CD14-positive monocyte (primary cell): Measurements from ENCODE around the gene APP. TPM values are rescaled to one million over a fixed set of nuclear protein-coding genes. Genes with fewer than 3 reads are reported as not detected.

Experiments
- DNase-seq, 3 donors: peaks; one replicate each; pipeline ENCODE4 v3.0.0-alpha.2; 2011 to 2022
- H2AFZ ChIP-seq: 2 replicates; pipeline ENCODE4 v1.6.0; 2012; ENCODE audit warnings: mild to moderate bottlenecking, low read depth, low read length, inconsistent platforms; ENCODE audit not compliant: insufficient read depth, poor library complexity, severe bottlenecking
- H3K27ac ChIP-seq, 2 donors: 1 replicate in 1 of 2; 2 replicates in 1 of 2; pipeline ENCODE4 v1.5.1; 2012 to 2013; ENCODE audit warnings: low read length in 2 of 2, control low read depth in 1 of 2, inconsistent platforms in 1 of 2, low read depth in 1 of 2, mild to moderate bottlenecking in 1 of 2
- H3K27me3 ChIP-seq, 2 donors: one replicate each; pipeline versions ENCODE4 v1.6.0 to v1.6.1; 2011 to 2013; ENCODE audit warnings: low read length in 2 of 2; ENCODE audit not compliant: control insufficient read depth in 2 of 2, insufficient read depth in 2 of 2
- H3K36me3 ChIP-seq, 2 donors: replicated peaks in 1 of 2; 1 replicate in 1 of 2; 2 replicates in 1 of 2; pipeline versions ENCODE4 v1.5.1 to v1.6.1; 2012 to 2013; ENCODE audit warnings: low read length in 2 of 2, control low read depth in 1 of 2, inconsistent platforms in 1 of 2, mild to moderate bottlenecking in 1 of 2; ENCODE audit not compliant: insufficient read depth in 2 of 2, control insufficient read depth in 1 of 2
- H3K4me1 ChIP-seq, 2 donors: 1 replicate in 1 of 2; 2 replicates in 1 of 2; pipeline versions ENCODE4 v1.5.1 to v1.6.1; 2012 to 2013; ENCODE audit warnings: low read length in 2 of 2, control low read depth in 1 of 2, inconsistent platforms in 1 of 2, mild to moderate bottlenecking in 1 of 2, moderate library complexity in 1 of 2; ENCODE audit not compliant: insufficient read depth in 2 of 2, control insufficient read depth in 1 of 2
- H3K4me2 ChIP-seq: replicated peaks from 2 replicates; pipeline ENCODE3; 2012; ENCODE audit warnings: low read length, moderate library complexity, mild to moderate bottlenecking; ENCODE audit not compliant: poor library complexity, severe bottlenecking; ENCODE audit errors: extremely low read depth
- H3K4me3 ChIP-seq, 3 experiments: fragments of 200-600 bp in 1 of 3; sonication (generic) in 1 of 3; replicated peaks in 1 of 3; 1 replicate in 2 of 3; 2 replicates in 1 of 3; pipeline ENCODE4 v1.5.1; 2011 to 2013; ENCODE audit warnings: low read length in 3 of 3, mild to moderate bottlenecking in 3 of 3, control low read depth in 2 of 3, low read depth in 2 of 3, inconsistent platforms in 1 of 3, moderate library complexity in 1 of 3
- H3K79me2 ChIP-seq: 2 replicates; pipeline ENCODE4 v1.6.0; 2012; ENCODE audit warnings: mild to moderate bottlenecking, control low read depth, inconsistent platforms, low read length, moderate library complexity; ENCODE audit not compliant: insufficient read depth
- H3K9ac ChIP-seq: 2 replicates; pipeline ENCODE4 v1.6.0; 2017; ENCODE audit warnings: low read length, mild to moderate bottlenecking; ENCODE audit not compliant: insufficient read depth, poor library complexity, severe bottlenecking
- H3K9me3 ChIP-seq, 2 donors: replicated peaks in 1 of 2; 1 replicate in 1 of 2; 2 replicates in 1 of 2; pipeline versions ENCODE4 v1.5.1 to v1.6.1; 2012 to 2013; ENCODE audit warnings: low read length in 2 of 2, control low read depth in 1 of 2; ENCODE audit not compliant: control insufficient read depth in 1 of 2, insufficient read depth in 1 of 2
- H4K20me1 ChIP-seq: 2 replicates; pipeline ENCODE4 v1.6.0; 2012; ENCODE audit warnings: mild to moderate bottlenecking, low read length, control low read depth, moderate library complexity; ENCODE audit not compliant: insufficient read depth
- H3K27ac Mint-ChIP-seq, 7 donors: one replicate each; pipeline ENCODE4 v1.8.0; 2020; ENCODE audit warnings: mild to moderate bottlenecking in 7 of 7, mixed read lengths in 7 of 7, moderate library complexity in 6 of 7, inconsistent platforms in 2 of 7
- H3K27me3 Mint-ChIP-seq, 3 donors: one replicate each; pipeline ENCODE4 v1.8.0; 2021 to 2022; ENCODE audit warnings: low read depth in 3 of 3, mild to moderate bottlenecking in 3 of 3, mixed read lengths in 3 of 3, moderate library complexity in 3 of 3, inconsistent platforms in 1 of 3
- H3K36me3 Mint-ChIP-seq, 2 donors: one replicate each; pipeline ENCODE4 v1.8.0; 2020; ENCODE audit warnings: mixed read lengths in 2 of 2, inconsistent platforms in 1 of 2, mild to moderate bottlenecking in 1 of 2
- H3K4me1 Mint-ChIP-seq: one replicate; pipeline ENCODE4 v1.8.0; 2020; ENCODE audit warnings: mild to moderate bottlenecking, mixed read lengths
- H3K4me3 Mint-ChIP-seq, 2 donors: one replicate each; pipeline ENCODE4 v1.8.0; 2020; ENCODE audit warnings: mild to moderate bottlenecking in 2 of 2, mixed read lengths in 2 of 2, moderate library complexity in 1 of 2
- H3K9me3 Mint-ChIP-seq, 7 donors: one replicate each; pipeline ENCODE4 v1.8.0; 2020 to 2022; ENCODE audit warnings: mixed read lengths in 7 of 7, mild to moderate bottlenecking in 6 of 7, moderate library complexity in 6 of 7, inconsistent platforms in 2 of 7
- CTCF ChIP-seq: fragments of 200-600 bp; IDR thresholded peaks from one replicate; pipeline ENCODE4 v1.8.0; 2022; ENCODE audit warnings: antibody characterized with exemption, mild to moderate bottlenecking
- WGBS: methylation state at CpG from one replicate; pipeline ENCODE4 v1.1.5; 2013; ENCODE audit warnings: missing lambda C conversion rate; ENCODE audit not compliant: insufficient coverage; 5-methylcytosine and 5-hydroxymethylcytosine counted together
- intact Hi-C, 2 donors: fragments of 100-400 bp; cut with micrococcal nuclease; formaldehyde crosslinking; loops; one replicate each; pipeline versions ENCODE4 v1.15.0 to v1.15.1; 2023
- polyA plus RNA-seq, 3 donors: library from polyadenylated mRNA; depleted of rRNA in 1 of 3; unstranded in 2 of 3; stranded (reverse) in 1 of 3; fragments of 300-500 nt in 2 of 3; fragments of >200 nt in 1 of 3; fragmentation: Illumina TruSeq in 2 of 3; gene quantifications; 1 replicate in 2 of 3; 2 replicates in 1 of 3; pipeline ENCODE4 v1.2.3, GENCODE V29; 2012 to 2021

Gene APP
- polyA plus RNA-seq, 3 donors = 28.0 to 118 (median 35.1) TPM

- peaks cover 16% of the 10 kb centered on the region for H3K79me2 ChIP-seq
Observed at GRCh38 chr21:26085882-26086281, 84.7 kb downstream of the APP start.

GRCh38 chr21:26085127-26085526, 85.4 kb downstream of the APP start:
- H3K79me2 ChIP-seq = peaks cover 16% of the 10 kb centered on the region
- Mint-ChIP-seq H3K36me3 (peaks cover 24 to 26% of the 10 kb centered on the region in 2 donors), H3K4me1 (no peaks in the 10 kb centered on the region), H3K9me3 (peaks cover 0 to 2% (median 0%) of the 10 kb centered on the region in 7 donors), H3K27me3 (peaks cover 0 to 1% (median 0%) of the 10 kb centered on the region in 3 donors), H3K4me3 (no peak overlapping the region), H3K27ac (no peak overlapping the region)
- TF ChIP-seq CTCF = no peak
- no peak overlapping the region for H3K4me3 ChIP-seq
- H3K27me3 ChIP-seq = no peaks in the 10 kb centered on the region
- H3K4me2 ChIP-seq = no peak overlapping the region
- H3K9ac ChIP-seq = no peak overlapping the region
- 100% methylated on average over 1 of the region's 4 CpGs for WGBS
- no peaks in the 10 kb centered on the region for H4K20me1 ChIP-seq
- no peaks in the 10 kb centered on the region for H3K9me3 ChIP-seq
- no peaks in the 10 kb centered on the region for H3K4me1 ChIP-seq
- H2AFZ ChIP-seq = no peak overlapping the region
- intact Hi-C loops = no loop called here
- no peak for DNase-seq
- no peak overlapping the region for H3K27ac ChIP-seq
- H3K36me3 ChIP-seq = peaks cover 5 to 23% of the 10 kb centered on the region in 2 donors

More at GRCh38 chr21:26085882-26086281, 84.7 kb downstream of the APP start:
- peaks cover 26 to 27% of the 10 kb centered on the region in 2 donors for H3K36me3 Mint-ChIP-seq
- Histone ChIP-seq H4K20me1 (no peaks in the 10 kb centered on the region), H2AFZ (no peak overlapping the region), H3K27ac (no peak overlapping the region), H3K9ac (no peak overlapping the region), H3K4me2 (no peak overlapping the region), H3K4me3 (no peak overlapping the region), H3K9me3 (no peaks in the 10 kb centered on the region), H3K4me1 (no peaks in the 10 kb centered on the region), H3K27me3 (no peaks in the 10 kb centered on the region), H3K36me3 (peaks cover 6 to 23% of the 10 kb centered on the region in 2 donors)
- WGBS = no CpG with 5 or more reads among the region's 1 CpG
- intact Hi-C loops = no loop called here
- peaks cover 0 to 2% (median 0%) of the 10 kb centered on the region in 7 donors for H3K9me3 Mint-ChIP-seq
- no peaks in the 10 kb centered on the region for H3K4me1 Mint-ChIP-seq
- TF ChIP-seq CTCF = no peak
- no peaks in the 10 kb centered on the region for H3K27me3 Mint-ChIP-seq
- H3K4me3 Mint-ChIP-seq = no peak overlapping the region
- DNase-seq = no peak
- H3K27ac Mint-ChIP-seq = no peak overlapping the region
